GM18909 (cell line): ENCODE data around the gene FBXL2.
"Not testable (repeated sequence)": the region's sequence is repeated elsewhere in the genome, so short reads cannot be mapped to it uniquely, and the experiment has no call there.

ENCODE experiments used
- ATAC-seq: cut with Tn5 transposase; IDR thresholded peaks from one replicate; pipeline ENCODE4 v1.9.1; 2021; ENCODE audit warnings: mild to moderate bottlenecking; ENCODE audit not compliant: unreplicated experiment, poor library complexity

Gene FBXL2

GRCh38 chr3:33425453-33425852, 148.2 kb downstream of the FBXL2 start:
- no peak for ATAC-seq

DNA sequence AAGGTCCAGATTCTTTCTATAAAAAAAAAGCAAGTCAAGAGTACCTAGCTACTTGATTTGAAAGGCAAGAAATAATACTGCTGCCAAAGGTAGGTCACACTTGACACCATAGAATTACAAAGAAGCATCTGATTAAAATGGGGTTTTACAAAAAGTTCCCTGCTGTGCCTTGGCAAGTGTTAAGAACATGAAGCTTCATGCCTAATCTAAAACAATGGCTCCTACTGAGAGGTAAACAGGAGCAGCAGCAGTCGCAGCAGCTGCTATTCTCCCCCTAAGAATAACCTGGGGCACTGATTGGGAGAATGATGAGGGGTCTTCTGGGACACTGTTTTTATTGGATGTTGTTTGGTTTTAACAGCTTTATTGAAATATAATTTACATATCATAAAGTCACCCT, 148.8 kb downstream of the FBXL2 start:
- no peak for ATAC-seq

GRCh38 chr3:33426630-33427317, 149.5 kb downstream of the FBXL2 start:
- no peak for ATAC-seq

DNA sequence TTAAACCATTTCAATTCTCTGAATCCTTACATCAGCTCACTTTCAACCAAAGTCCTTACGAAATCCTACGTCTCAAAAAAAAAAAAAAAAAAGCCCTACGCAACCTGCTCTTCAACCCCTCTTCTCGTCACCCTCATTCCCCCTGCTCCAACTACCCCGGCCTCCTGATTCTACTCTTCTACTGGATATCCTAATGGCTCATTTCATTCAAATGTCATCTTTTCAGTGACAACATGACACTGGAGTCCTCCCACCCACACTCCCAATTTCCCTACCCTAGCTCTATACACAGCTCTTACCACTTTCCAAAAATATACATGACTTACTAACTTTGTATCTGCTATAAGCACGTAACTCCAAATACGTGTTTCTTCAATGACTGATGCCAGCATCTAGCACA, 151.5 kb downstream of the FBXL2 start:
- no peak for ATAC-seq

- ATAC-seq = not testable (repeated sequence)
Observed at GRCh38 chr3:33429306-33429705, 152.1 kb downstream of the FBXL2 start.

DNA sequence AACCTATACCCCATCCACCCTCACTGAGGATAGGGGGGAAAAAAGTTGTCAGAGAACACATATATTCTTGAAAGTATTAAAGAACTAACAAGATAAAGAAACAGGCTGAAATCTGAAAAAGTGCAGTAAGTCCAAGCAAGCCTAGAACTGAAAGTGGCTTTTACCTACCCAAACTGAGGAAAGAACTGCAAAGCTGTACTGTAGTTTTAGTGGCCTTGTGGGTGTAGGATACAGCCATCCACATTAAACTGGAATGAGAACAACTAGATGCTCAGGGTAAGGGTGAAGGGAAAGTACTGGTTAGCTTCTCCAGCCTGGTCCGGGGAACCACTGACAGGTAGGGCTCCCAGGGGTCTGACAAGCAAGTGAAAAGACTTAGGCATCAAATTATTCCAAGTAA, 152.8 kb downstream of the FBXL2 start:
- ATAC-seq = peak; percentile 33

DNA sequence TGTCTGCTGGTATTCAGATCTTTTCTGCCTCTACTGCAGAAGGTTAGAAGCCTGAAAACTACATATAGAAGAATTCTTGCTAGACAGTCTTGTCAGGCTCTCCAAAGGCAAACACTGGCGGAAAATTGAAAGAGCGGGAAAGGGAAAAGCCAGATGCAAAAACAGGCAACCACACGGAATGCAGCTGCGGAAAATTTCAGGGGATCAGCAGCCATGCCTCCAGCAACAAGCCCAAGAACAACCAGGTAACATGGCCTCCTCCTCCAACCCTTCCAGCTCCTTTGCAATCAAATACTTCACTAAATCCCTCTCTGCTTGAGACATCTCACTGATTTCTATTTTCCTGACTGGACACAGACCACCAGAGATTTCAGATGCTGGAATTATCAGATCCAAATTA, 153.3 kb downstream of the FBXL2 start:
- no peak for ATAC-seq

DNA sequence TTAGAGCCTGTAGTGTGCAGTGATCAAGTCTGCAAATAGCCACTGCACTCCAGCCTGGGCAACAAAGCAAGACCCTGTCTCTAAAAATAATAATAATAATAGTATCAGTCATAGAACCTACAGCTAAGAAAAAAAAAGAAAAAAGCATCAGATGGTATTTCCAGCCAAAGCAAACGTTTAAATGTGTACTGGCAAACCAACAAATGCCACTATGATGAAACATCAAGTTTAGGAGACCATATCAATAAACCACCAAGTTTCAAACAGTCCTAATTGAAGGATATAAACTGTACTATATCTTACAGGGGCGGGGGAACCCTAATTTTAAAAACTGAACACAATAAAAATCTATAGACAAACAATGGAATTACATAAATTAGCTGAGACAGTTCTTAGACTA, 156.6 kb downstream of the FBXL2 start:
- no peak for ATAC-seq
